ENCODE results near the gene A3GALT2. TPM values are rescaled to one million over a fixed set of nuclear protein-coding genes. Genes with fewer than 3 reads are reported as not detected.

The A3GALT2 gene
- polyA plus RNA-seq, 1 donor from 2014 or later = 0.35 TPM

- TF ChIP-seq EP300 (conservative IDR thresholded peaks at IDR 0.05; ENCODE audit: poor library complexity, severe bottlenecking) (no peak), EZH2 (IDR thresholded peaks at IDR 0.05; ENCODE audit: borderline replicate concordance, insufficient read depth, low read length, poor library complexity, severe bottlenecking) (no peak), REST (IDR thresholded peaks at IDR 0.05; ENCODE audit: borderline replicate concordance) (no peak), CTCF (IDR thresholded peaks at IDR 0.05; ENCODE audit: poor library complexity, severe bottlenecking) (no peak), POLR2AphosphoS5 (IDR thresholded peaks at IDR 0.05) (no peak), TAF1 (IDR thresholded peaks at IDR 0.05; ENCODE audit: low read depth) (no peak)
- no peaks in the 10 kb centered on the region for H3K9me2 ChIP-seq (ENCODE audit: insufficient read depth, low read length)
- H3K4me2 ChIP-seq (ENCODE audit: low read length) = no peak overlapping the region
- peaks cover 95% of the 10 kb centered on the region for H3K79me2 ChIP-seq (replicated peaks; ENCODE audit: insufficient read depth, low read length)
- no peaks in the 10 kb centered on the region for H3K27me3 ChIP-seq (ENCODE audit: insufficient read depth, low read depth, low read length)
- H3K4me3 ChIP-seq (ENCODE audit: low read length) = no peak overlapping the region
- peaks cover 48% of the 10 kb centered on the region for H4K20me1 ChIP-seq (ENCODE audit: insufficient read depth)
- H3K9me3 ChIP-seq (ENCODE audit: low read length) = no peaks in the 10 kb centered on the region
- H2AFZ ChIP-seq (ENCODE audit: low read depth, low read length) = no peak overlapping the region
- peak overlapping the region; percentile 21 for H3K9ac ChIP-seq (ENCODE audit: low read length)
- peaks cover 9% of the 10 kb centered on the region for H3K36me3 ChIP-seq (ENCODE audit: insufficient read depth, low read length)
- H3K27ac ChIP-seq (ENCODE audit: low read length) = peak overlapping the region; percentile 51
- no peaks in the 10 kb centered on the region for H3F3A ChIP-seq (ENCODE audit: insufficient read depth, low read length, poor library complexity, severe bottlenecking)
Observed at GRCh38 chr1:33337441-33337840, 16.5 kb upstream of the A3GALT2 start.

GRCh38 chr1:33336580-33336979 lies 15.7 kb upstream of the A3GALT2 start:
- H3K4me2 ChIP-seq (ENCODE audit: low read length) = no peak overlapping the region
- TF ChIP-seq POLR2AphosphoS5 (IDR thresholded peaks at IDR 0.05) = no peak
- TF ChIP-seq EP300 (conservative IDR thresholded peaks at IDR 0.05; ENCODE audit: poor library complexity, severe bottlenecking) = no peak
- no peak for TF ChIP-seq TAF1 (IDR thresholded peaks at IDR 0.05; ENCODE audit: low read depth)
- no peak for TF ChIP-seq CTCF (IDR thresholded peaks at IDR 0.05; ENCODE audit: poor library complexity, severe bottlenecking)
- no peak for TF ChIP-seq REST (IDR thresholded peaks at IDR 0.05; ENCODE audit: borderline replicate concordance)
- no peak for TF ChIP-seq SMC3 (conservative IDR thresholded peaks at IDR 0.05; ENCODE audit: poor library complexity)
- no peak overlapping the region for H3K4me3 ChIP-seq (ENCODE audit: low read length)
- H3F3A ChIP-seq (ENCODE audit: insufficient read depth, low read length, poor library complexity, severe bottlenecking) = no peaks in the 10 kb centered on the region
- no peaks in the 10 kb centered on the region for H3K9me2 ChIP-seq (ENCODE audit: insufficient read depth, low read length)
- H3K27me3 ChIP-seq (ENCODE audit: insufficient read depth, low read depth, low read length) = no peaks in the 10 kb centered on the region
- no peak overlapping the region for H2AFZ ChIP-seq (ENCODE audit: low read depth, low read length)
- H3K9ac ChIP-seq (ENCODE audit: low read length) = no peak overlapping the region
- H3K9me3 ChIP-seq (ENCODE audit: low read length) = no peaks in the 10 kb centered on the region
- H4K20me1 ChIP-seq (ENCODE audit: insufficient read depth) = peaks cover 48% of the 10 kb centered on the region
- no peak overlapping the region for H3K27ac ChIP-seq (ENCODE audit: low read length)
- H3K79me2 ChIP-seq (replicated peaks; ENCODE audit: insufficient read depth, low read length) = peaks cover 92% of the 10 kb centered on the region
- H3K36me3 ChIP-seq (ENCODE audit: insufficient read depth, low read length) = peaks cover 17% of the 10 kb centered on the region
